Gastroesophageal sphincter (tissue), 3 donors: Measurements from ENCODE around the gene NUP88.

Experiments
- EP300 ChIP-seq: sonication (generic); formaldehyde crosslinking; IDR thresholded peaks from one replicate; pipeline ENCODE4 v1.6.1; 2017; ENCODE audit warnings: antibody characterized with exemption, mild to moderate bottlenecking
- POLR2A ChIP-seq, 2 donors: fragments of 450-650 bp; IDR thresholded peaks; one replicate each; pipeline ENCODE4 v1.6.1; 2017; ENCODE audit warnings: antibody characterized with exemption in 2 of 2, mild to moderate bottlenecking in 2 of 2, moderate library complexity in 1 of 2
- POLR2AphosphoS5 ChIP-seq: sonication (generic); formaldehyde crosslinking; IDR thresholded peaks from one replicate; pipeline ENCODE4 v1.6.1; 2017; ENCODE audit warnings: antibody characterized with exemption
- TF ChIP-seq, protein P1 (sequence below), 4 experiments: fragments of 200-600 bp in 2 of 4; fragments of 450-650 bp in 2 of 4; sonication (generic) in 1 of 4; IDR thresholded peaks; one replicate each; pipeline ENCODE4 v1.5.1; 2017 to 2019; ENCODE audit warnings: antibody characterized with exemption in 4 of 4, mild to moderate bottlenecking in 2 of 4, moderate library complexity in 2 of 4

DNA sequence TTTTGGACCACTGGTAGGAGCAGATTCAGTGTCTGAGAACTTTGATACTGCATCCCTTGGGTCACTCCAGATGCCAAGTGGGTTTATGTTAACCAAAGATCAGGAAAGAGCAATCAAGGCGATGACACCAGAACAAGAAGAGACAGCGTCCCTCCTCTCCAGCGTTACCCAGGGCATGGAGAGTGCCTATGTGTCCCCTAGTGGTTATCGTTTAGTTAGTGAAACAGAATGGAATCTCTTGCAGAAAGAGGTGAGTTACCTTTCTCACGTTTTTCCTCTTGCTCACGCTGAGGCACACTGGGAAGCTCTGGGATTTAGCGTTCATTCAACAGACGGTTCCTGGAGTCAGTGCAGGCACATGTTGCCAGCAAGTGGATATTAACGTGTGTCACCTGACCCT, 58.0 kb downstream of the NUP88 start:
- TF ChIP-seq, protein P1, sequence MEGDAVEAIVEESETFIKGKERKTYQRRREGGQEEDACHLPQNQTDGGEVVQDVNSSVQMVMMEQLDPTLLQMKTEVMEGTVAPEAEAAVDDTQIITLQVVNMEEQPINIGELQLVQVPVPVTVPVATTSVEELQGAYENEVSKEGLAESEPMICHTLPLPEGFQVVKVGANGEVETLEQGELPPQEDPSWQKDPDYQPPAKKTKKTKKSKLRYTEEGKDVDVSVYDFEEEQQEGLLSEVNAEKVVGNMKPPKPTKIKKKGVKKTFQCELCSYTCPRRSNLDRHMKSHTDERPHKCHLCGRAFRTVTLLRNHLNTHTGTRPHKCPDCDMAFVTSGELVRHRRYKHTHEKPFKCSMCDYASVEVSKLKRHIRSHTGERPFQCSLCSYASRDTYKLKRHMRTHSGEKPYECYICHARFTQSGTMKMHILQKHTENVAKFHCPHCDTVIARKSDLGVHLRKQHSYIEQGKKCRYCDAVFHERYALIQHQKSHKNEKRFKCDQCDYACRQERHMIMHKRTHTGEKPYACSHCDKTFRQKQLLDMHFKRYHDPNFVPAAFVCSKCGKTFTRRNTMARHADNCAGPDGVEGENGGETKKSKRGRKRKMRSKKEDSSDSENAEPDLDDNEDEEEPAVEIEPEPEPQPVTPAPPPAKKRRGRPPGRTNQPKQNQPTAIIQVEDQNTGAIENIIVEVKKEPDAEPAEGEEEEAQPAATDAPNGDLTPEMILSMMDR (IDR thresholded peaks at IDR 0.05) = no peak
- TF ChIP-seq POLR2AphosphoS5 (no peak), EP300 (no peak), POLR2A (IDR thresholded peaks at IDR 0.05) (no peak)
